HG03565 (cell line): Measurements from ENCODE around the gene USP17L26.
"Not testable (repeated sequence)": the region's sequence is repeated elsewhere in the genome, so short reads cannot be mapped to it uniquely, and the experiment has no call there.

Experiments used
- ATAC-seq: cut with Tn5 transposase; IDR thresholded peaks from one replicate; pipeline ENCODE4 v1.9.1; 2021; ENCODE audit warnings: mild to moderate bottlenecking, moderate library complexity; ENCODE audit not compliant: unreplicated experiment

USP17L26 gene, protein sequence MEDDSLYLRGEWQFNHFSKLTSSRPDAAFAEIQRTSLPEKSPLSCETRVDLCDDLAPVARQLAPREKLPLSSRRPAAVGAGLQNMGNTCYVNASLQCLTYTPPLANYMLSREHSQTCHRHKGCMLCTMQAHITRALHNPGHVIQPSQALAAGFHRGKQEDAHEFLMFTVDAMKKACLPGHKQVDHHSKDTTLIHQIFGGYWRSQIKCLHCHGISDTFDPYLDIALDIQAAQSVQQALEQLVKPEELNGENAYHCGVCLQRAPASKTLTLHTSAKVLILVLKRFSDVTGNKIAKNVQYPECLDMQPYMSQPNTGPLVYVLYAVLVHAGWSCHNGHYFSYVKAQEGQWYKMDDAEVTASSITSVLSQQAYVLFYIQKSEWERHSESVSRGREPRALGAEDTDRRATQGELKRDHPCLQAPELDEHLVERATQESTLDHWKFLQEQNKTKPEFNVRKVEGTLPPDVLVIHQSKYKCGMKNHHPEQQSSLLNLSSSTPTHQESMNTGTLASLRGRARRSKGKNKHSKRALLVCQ

GRCh38 chr4:9334358-9334757 is at the start of gene USP17L26:
Gene USP17L26 (plus strand): TSS chr4:9334658. CDS start chr4:9334658, 0 bp downstream.
- ATAC-seq: not testable (repeated sequence)

GRCh38 chr4:9324191-9324590 is 10.3 kb upstream of the USP17L26 start:
- not testable (repeated sequence) for ATAC-seq

GRCh38 chr4:9324865-9325264 is 9.6 kb upstream of the USP17L26 start, which contains the start of gene USP17L24:
Gene USP17L24 (plus strand): TSS chr4:9325165. CDS start chr4:9325165, 0 bp downstream.
- not testable (repeated sequence) for ATAC-seq

DNA sequence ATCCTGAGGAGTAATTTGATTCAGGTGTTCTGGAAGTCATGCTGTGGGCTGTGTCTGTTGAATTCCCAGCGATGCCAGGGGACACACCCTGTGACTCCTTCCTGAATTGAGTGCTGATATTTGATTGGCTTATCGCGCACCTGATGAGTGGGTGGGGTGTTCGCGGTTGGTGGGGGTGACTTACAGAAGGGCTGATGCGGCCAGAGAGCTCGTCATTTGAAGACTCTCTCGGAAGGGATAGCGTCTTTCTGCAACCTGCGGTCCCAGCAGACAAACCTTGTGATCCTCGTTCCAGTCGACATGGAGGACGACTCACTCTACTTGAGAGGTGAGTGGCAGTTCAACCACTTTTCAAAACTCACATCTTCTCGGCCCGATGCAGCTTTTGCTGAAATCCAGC is 4.8 kb upstream of the USP17L26 start, which contains the start of gene USP17L25:
Gene USP17L25 (plus strand): TSS at position 301 of the 400 bp plus-strand sequence. CDS start 0 bp downstream, at position 301.
- not testable (repeated sequence) for ATAC-seq

- not testable (repeated sequence) for ATAC-seq
Measured at GRCh38 chr4:9339103-9339502, 4.6 kb downstream of the USP17L26 start, which contains the start of gene USP17L5. Gene USP17L5 (plus strand): TSS chr4:9339403. CDS start chr4:9339403, 0 bp downstream.

DNA sequence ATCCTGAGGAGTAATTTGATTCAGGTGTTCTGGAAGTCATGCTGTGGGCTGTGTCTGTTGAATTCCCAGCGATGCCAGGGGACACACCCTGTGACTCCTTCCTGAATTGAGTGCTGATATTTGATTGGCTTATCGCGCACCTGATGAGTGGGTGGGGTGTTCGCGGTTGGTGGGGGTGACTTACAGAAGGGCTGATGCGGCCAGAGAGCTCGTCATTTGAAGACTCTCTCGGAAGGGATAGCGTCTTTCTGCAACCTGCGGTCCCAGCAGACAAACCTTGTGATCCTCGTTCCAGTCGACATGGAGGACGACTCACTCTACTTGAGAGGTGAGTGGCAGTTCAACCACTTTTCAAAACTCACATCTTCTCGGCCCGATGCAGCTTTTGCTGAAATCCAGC is 9.4 kb downstream of the USP17L26 start, which contains the start of gene USP17L27:
Gene USP17L27 (plus strand): TSS at position 301 of the 400 bp plus-strand sequence. CDS start 0 bp downstream, at position 301.
- not testable (repeated sequence) for ATAC-seq

DNA sequence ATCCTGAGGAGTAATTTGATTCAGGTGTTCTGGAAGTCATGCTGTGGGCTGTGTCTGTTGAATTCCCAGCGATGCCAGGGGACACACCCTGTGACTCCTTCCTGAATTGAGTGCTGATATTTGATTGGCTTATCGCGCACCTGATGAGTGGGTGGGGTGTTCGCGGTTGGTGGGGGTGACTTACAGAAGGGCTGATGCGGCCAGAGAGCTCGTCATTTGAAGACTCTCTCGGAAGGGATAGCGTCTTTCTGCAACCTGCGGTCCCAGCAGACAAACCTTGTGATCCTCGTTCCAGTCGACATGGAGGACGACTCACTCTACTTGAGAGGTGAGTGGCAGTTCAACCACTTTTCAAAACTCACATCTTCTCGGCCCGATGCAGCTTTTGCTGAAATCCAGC is 14.1 kb downstream of the USP17L26 start, which contains the start of gene USP17L28:
Gene USP17L28 (plus strand): TSS at position 301 of the 400 bp plus-strand sequence. CDS start 0 bp downstream, at position 301.
- ATAC-seq: not testable (repeated sequence)

DNA sequence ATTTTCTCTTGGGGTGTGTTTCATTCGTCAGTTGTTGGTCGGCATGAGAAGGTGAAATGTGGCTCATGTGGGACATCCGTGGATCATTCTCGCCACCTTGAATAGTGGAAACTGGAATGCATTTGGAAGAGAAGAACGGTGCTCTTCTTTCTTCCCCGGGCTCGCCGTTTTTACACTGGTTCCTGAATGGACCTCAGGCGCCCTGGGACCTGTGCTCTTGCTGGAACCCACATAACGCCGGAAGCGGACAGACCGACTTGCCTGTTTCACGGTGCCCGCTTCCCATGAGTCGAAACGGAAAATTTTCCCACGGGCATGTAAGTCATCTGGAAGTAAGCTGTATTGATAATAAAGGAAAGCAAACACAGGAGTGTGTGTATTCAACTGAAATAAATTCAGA is 16.4 kb downstream of the USP17L26 start:
- not testable (repeated sequence) for ATAC-seq

- not testable (repeated sequence) for ATAC-seq
Measured at GRCh38 chr4:9353338-9353737, 18.9 kb downstream of the USP17L26 start, which contains the start of gene USP17L29. Gene USP17L29 (plus strand): TSS chr4:9353638. CDS start chr4:9353638, 0 bp downstream.

GRCh38 chr4:9362829-9363228 is 28.4 kb downstream of the USP17L26 start, which contains the start of gene USP17L30:
Gene USP17L30 (plus strand): TSS chr4:9363129. CDS start chr4:9363129, 0 bp downstream.
- not testable (repeated sequence) for ATAC-seq

DNA sequence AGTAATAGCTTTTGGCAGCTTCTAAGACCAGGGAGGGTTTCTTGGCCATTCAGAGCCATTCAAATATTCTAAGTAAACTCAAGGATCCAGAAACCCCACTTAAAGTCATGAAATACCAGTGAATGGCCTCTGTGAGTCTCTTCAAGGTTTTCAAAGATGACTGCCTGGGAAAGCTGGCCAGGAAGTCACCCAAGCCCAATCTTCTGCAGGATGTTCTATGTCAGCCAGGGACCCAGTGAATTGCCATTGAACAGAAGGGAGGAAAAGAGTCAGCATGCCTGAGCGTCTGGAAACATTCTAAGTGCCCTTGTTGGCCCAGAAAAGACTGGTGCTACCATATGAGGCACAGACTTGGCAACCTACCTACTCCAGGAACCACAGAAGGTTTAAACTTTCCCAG is 45.4 kb downstream of the USP17L26 start:
- ATAC-seq: not testable (repeated sequence)

DNA sequence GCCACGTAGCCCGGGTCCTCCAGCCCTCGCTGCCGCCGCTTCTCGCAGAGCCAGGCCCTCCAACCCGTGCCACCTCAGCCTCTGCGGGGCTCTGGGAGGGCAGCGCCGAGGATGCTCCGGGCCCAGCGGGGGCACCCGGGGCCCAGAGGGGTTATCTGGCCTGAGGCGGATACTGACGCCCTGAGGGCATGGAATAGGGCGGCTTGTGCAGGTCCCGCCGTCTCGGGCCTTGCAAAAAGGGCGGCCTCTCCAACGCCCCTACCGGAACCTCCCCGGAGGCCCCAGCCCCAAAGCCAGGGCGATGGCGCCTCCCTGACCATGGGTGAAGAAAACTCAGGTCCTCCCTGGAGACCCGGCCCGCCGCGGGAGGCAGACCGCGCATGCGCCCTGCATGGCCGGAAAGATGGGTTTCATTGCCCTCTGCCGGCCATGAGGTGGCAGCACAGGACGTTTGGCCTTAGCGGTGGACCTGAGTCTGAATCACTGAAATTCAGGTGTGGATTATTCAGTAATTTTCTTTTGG is 46.6 kb downstream of the USP17L26 start:
- ATAC-seq: not testable (repeated sequence)

DNA sequence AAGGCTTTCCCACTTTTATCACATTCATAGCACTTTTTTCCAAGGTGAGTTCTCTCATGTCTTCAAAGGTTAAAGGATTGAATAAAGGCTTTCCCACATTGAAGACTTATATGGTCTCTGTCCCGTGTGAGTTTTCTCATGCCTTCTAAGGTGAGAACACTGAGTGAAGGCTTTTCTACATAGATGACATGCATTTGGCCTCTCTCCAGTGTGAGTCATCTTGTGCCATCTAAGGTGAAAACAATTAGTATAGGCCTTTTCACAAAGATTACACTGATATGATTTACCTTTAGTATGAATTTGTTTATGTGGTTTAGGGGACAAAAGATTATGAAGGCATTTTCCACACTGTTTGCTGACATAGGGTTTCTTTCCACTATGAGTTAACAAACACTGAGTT is 49.7 kb downstream of the USP17L26 start:
- no peak for ATAC-seq
